Measurements from ENCODE around the gene XPR1. TPM values are rescaled to one million over a fixed set of nuclear protein-coding genes. Genes with fewer than 3 reads are reported as not detected.

XPR1 gene
- total RNA-seq, 1 experiment from 2014 or later, result 19.9 TPM

DNA sequence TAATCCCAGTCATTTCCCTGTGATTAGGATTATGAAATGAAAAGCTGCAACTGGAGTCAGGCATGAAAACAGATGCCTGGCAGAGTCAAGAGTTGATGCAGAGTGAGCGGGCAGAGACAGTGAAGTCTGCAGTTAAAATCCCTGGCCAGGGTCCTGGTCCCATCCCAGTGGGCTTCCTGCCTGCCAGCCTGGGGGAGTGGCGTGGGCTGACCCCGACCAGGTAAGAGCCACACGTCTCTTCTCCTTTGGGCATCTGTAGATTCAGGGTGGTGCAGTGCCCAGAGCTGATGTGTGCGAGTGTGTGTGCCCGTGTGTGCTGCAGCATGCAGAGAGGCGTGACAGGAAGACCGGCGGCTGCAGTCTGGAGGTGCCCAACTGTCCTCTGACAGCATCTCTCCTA lies 274.7 kb downstream of the XPR1 start:
- H3K9me2 ChIP-seq (ENCODE audit: insufficient read depth), result no peaks in the 10 kb centered on the region
- H3K9ac ChIP-seq (ENCODE audit: low read length), result no peak overlapping the region
- H3K4me1 ChIP-seq (ENCODE audit: control insufficient read depth in 1 of 2, insufficient read depth in 2 of 2, low read length in 2 of 2), result no peaks in the 10 kb centered on the region
- no peak overlapping the region for H3K4me3 ChIP-seq (replicated peaks in 1 of 2; ENCODE audit: low read depth in 1 of 2, low read length in 2 of 2)
- H4K20me1 ChIP-seq (ENCODE audit: insufficient read depth), result no peaks in the 10 kb centered on the region
- H3K4me2 ChIP-seq (ENCODE audit: low read length), result no peak overlapping the region
- no peaks in the 10 kb centered on the region for H3K36me3 ChIP-seq (ENCODE audit: control insufficient read depth in 1 of 2, insufficient read depth in 2 of 2, low read length in 2 of 2)
- no peak for TF ChIP-seq CBX3 (IDR thresholded peaks at IDR 0.05; ENCODE audit: low read depth)
- TF ChIP-seq SP1 (IDR thresholded peaks at IDR 0.05; ENCODE audit: low read depth), result no peak
- no peak for TF ChIP-seq JUND (IDR thresholded peaks at IDR 0.05)
- TF ChIP-seq SRF (IDR thresholded peaks at IDR 0.05; ENCODE audit: low read depth), result no peak
- no peak for TF ChIP-seq ELF1 (IDR thresholded peaks at IDR 0.05; ENCODE audit: borderline replicate concordance, low read depth)
- TF ChIP-seq ZFX (IDR thresholded peaks at IDR 0.05), result no peak
- TF ChIP-seq RAD21 (IDR thresholded peaks at IDR 0.05; ENCODE audit: low read depth), result no peak
- no peak for TF ChIP-seq POLR2AphosphoS5 (IDR thresholded peaks at IDR 0.05; ENCODE audit: low read depth, low read length)
- TF ChIP-seq FOSL1 (IDR thresholded peaks at IDR 0.05; ENCODE audit: low read depth), result no peak
- TF ChIP-seq, protein P1, sequence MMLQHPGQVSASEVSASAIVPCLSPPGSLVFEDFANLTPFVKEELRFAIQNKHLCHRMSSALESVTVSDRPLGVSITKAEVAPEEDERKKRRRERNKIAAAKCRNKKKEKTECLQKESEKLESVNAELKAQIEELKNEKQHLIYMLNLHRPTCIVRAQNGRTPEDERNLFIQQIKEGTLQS (IDR thresholded peaks at IDR 0.05), result no peak
- DNase-seq (ENCODE audit: low read depth, low spot score) (no peak), ATAC-seq (no peak)
- no peaks in the 10 kb centered on the region for H3K79me2 ChIP-seq (ENCODE audit: insufficient read depth, low read length)
- ChIA-PET CTCF (no interaction called here), POLR2A (no interaction called here), RAD21 (ENCODE audit: low non-redundant PET in 1 of 2, low total read pairs in 2 of 2, uncharacterized antibody in 2 of 2, unreplicated experiment in 2 of 2) (no interaction called here)
- no peak overlapping the region for H2AFZ ChIP-seq (ENCODE audit: low read depth, low read length, poor library complexity, severe bottlenecking)
- H3K9me3 ChIP-seq (ENCODE audit: control insufficient read depth in 1 of 2, insufficient read depth in 1 of 2, low read depth in 1 of 2, low read length in 2 of 2), result no peaks in the 10 kb centered on the region
- H3K27me3 ChIP-seq (ENCODE audit: insufficient read depth, low read length), result no peaks in the 10 kb centered on the region
- intact Hi-C loops (cut with micrococcal nuclease), result no loop called here
- BruUV-seq (replicated peaks), result no TSS peak
- no peak overlapping the region for H3K27ac ChIP-seq (ENCODE audit: low read depth, low read length)

DNA sequence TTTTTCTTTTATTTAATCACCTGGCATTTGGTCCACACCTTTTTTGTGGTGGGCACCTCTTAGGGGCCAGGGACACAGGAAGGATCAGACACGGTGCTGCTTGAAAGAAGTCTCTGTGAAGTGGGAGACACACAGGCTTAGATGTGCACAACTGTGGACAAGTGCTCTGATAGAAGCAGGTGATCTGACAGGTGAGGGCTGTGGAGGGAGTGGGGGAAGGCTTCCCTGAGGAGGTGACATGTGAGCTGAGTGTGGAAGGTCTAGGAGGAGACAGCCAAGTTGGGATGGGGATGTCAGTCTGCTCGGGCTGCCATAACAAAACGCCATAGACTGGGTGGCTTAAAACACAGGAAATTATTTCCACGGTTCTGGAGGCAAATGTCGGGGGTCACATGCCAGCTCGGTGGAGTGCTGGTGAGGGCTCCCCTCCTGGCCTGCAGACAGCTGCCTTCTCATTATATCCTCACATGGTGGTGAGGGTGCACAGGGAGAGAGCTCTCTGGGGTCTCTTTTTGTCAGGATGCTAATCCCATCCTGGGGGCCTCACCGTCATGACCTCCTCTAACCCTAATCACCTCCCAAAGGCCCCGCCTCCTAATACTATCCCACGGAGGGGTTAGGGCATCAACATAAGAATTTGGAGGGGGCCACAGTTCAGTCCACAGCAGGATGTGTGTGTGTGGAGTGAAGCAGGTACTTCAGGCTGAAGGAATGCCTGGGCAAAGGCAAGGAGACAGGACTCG lies 275.7 kb downstream of the XPR1 start:
- DNase-seq (ENCODE audit: low read depth, low spot score) (no peak), ATAC-seq (no peak)
- Histone ChIP-seq H2AFZ (ENCODE audit: low read depth, low read length, poor library complexity, severe bottlenecking) (no peak overlapping the region), H3K36me3 (ENCODE audit: control insufficient read depth in 1 of 2, insufficient read depth in 2 of 2, low read length in 2 of 2) (no peaks in the 10 kb centered on the region), H3K4me2 (ENCODE audit: low read length) (no peak overlapping the region), H3K27me3 (ENCODE audit: insufficient read depth, low read length) (no peaks in the 10 kb centered on the region), H3K9me2 (ENCODE audit: insufficient read depth) (no peaks in the 10 kb centered on the region), H3K4me3 (replicated peaks in 1 of 2; ENCODE audit: low read depth in 1 of 2, low read length in 2 of 2) (no peak overlapping the region), H4K20me1 (ENCODE audit: insufficient read depth) (no peaks in the 10 kb centered on the region), H3K79me2 (ENCODE audit: insufficient read depth, low read length) (no peaks in the 10 kb centered on the region), H3K4me1 (ENCODE audit: control insufficient read depth in 1 of 2, insufficient read depth in 2 of 2, low read length in 2 of 2) (no peaks in the 10 kb centered on the region), H3K9ac (ENCODE audit: low read length) (no peak overlapping the region), H3K27ac (ENCODE audit: low read depth, low read length) (no peak overlapping the region), H3K9me3 (ENCODE audit: control insufficient read depth in 1 of 2, insufficient read depth in 1 of 2, low read depth in 1 of 2, low read length in 2 of 2) (no peaks in the 10 kb centered on the region)
- ChIA-PET POLR2A (no interaction called here), CTCF (no interaction called here), RAD21 (ENCODE audit: low non-redundant PET in 1 of 2, low total read pairs in 2 of 2, uncharacterized antibody in 2 of 2, unreplicated experiment in 2 of 2) (no interaction called here)
- no TSS peak for BruUV-seq (replicated peaks)
- intact Hi-C loops (cut with micrococcal nuclease), result no loop called here
- no peak for TF ChIP-seq ELF1 (IDR thresholded peaks at IDR 0.05; ENCODE audit: borderline replicate concordance, low read depth)
- TF ChIP-seq EGR1 (IDR thresholded peaks at IDR 0.05; ENCODE audit: low read depth), result no peak
- no peak for TF ChIP-seq EZH2phosphoT487 (IDR thresholded peaks at IDR 0.05; ENCODE audit: borderline replicate concordance)
- TF ChIP-seq FOSL1 (IDR thresholded peaks at IDR 0.05; ENCODE audit: low read depth), result no peak
- TF ChIP-seq, protein P2, sequence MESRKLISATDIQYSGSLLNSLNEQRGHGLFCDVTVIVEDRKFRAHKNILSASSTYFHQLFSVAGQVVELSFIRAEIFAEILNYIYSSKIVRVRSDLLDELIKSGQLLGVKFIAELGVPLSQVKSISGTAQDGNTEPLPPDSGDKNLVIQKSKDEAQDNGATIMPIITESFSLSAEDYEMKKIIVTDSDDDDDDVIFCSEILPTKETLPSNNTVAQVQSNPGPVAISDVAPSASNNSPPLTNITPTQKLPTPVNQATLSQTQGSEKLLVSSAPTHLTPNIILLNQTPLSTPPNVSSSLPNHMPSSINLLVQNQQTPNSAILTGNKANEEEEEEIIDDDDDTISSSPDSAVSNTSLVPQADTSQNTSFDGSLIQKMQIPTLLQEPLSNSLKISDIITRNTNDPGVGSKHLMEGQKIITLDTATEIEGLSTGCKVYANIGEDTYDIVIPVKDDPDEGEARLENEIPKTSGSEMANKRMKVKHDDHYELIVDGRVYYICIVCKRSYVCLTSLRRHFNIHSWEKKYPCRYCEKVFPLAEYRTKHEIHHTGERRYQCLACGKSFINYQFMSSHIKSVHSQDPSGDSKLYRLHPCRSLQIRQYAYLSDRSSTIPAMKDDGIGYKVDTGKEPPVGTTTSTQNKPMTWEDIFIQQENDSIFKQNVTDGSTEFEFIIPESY (IDR thresholded peaks at IDR 0.05; ENCODE audit: extremely low read depth, insufficient replicate concordance, low read length), result no peak
- TF ChIP-seq CEBPB (IDR thresholded peaks at IDR 0.05; ENCODE audit: low read depth), result no peak
- TF ChIP-seq YY1 (IDR thresholded peaks at IDR 0.05; ENCODE audit: extremely low read depth, insufficient replicate concordance, low read depth, low read length), result no peak
- TF ChIP-seq, protein P1 (IDR thresholded peaks at IDR 0.05), result no peak
- TF ChIP-seq SP1 (IDR thresholded peaks at IDR 0.05; ENCODE audit: low read depth), result no peak
- TF ChIP-seq POLR2A (IDR thresholded peaks at IDR 0.05; ENCODE audit: borderline replicate concordance, extremely low read depth, insufficient read depth, insufficient read length), result no peak

Data from HCT116 (cell line).